HepG2 (cell line): ENCODE measurements around the gene EMC9. TPM values are rescaled to one million over a fixed set of nuclear protein-coding genes. Genes with fewer than 3 reads are reported as not detected.

Experiments used
- ATF4 ChIP-seq, 2 experiments: fragments of 450-650 bp in 1 of 2; sonication (generic) in 1 of 2; formaldehyde crosslinking; IDR thresholded peaks; 2 replicates each; pipeline versions ENCODE4 v1.5.0 to v1.8.0; 2020 to 2022; ENCODE audit warnings: mild to moderate bottlenecking in 1 of 2, missing genetic modification reagents in 1 of 2
- CHD4 ChIP-seq: fragments of 200-600 bp; sonication (generic); IDR thresholded peaks from 2 replicates; pipeline ENCODE4 v1.7.0; 2017; ENCODE audit warnings: mild to moderate bottlenecking, low read length, borderline replicate concordance
- HMGXB3 ChIP-seq: sonication (generic); formaldehyde crosslinking; IDR thresholded peaks from 2 replicates; pipeline ENCODE4 v1.4.0; 2020; ENCODE audit warnings: missing genetic modification reagents, borderline replicate concordance
- ISX ChIP-seq: sonication (generic); formaldehyde crosslinking; conservative IDR thresholded peaks from 2 replicates; pipeline ENCODE4 v1.5.0; 2020; ENCODE audit warnings: missing genetic modification reagents
- PRDM10 ChIP-seq: sonication (generic); formaldehyde crosslinking; IDR thresholded peaks from 2 replicates; pipeline ENCODE4 v1.4.0; 2020; ENCODE audit warnings: low read depth, missing genetic modification reagents
- TCF7 ChIP-seq: sonication (generic); IDR thresholded peaks from 2 replicates; pipeline ENCODE4 v1.6.1; 2016; ENCODE audit warnings: antibody characterized with exemption, low read depth
- ZNF205 ChIP-seq: IDR thresholded peaks from 2 replicates; pipeline ENCODE4 v1.6.1; 2018; ENCODE audit warnings: missing biosample characterization, missing genetic modification reagents
- polyA plus RNA-seq, 8 experiments: library from polyadenylated mRNA; depleted of rRNA in 3 of 8; stranded (reverse) in 7 of 8; unstranded in 1 of 8; fragments of >200 nt; fragmentation: Illumina TruSeq in 4 of 8; extraction: Trizol in 4 of 8; gene quantifications; 2 replicates each; pipeline versions ENCODE4 v1.2.1 to v1.2.3, GENCODE V29; 2011 to 2016; ENCODE audit warnings: low read depth in 4 of 8, missing spikeins in 1 of 8, mixed read lengths in 1 of 8; ENCODE audit not compliant: insufficient read depth in 1 of 8
- total RNA-seq, 5 experiments: library from RNA; depleted of rRNA; stranded (reverse); fragments of >200 nt; fragmentation: Illumina TruSeq; extraction: Trizol; gene quantifications; 2 replicates each; pipeline ENCODE4 v1.2.3, GENCODE V29; 2016; ENCODE audit warnings: low read depth in 1 of 5
- TF ChIP-seq, protein P1 (sequence below), 2 experiments: sonication (generic) in 1 of 2; formaldehyde crosslinking in 1 of 2; IDR thresholded peaks; 2 replicates each; pipeline versions ENCODE4 v1.4.0 to v1.6.1; 2018 to 2020; ENCODE audit warnings: missing genetic modification reagents in 2 of 2, borderline replicate concordance in 1 of 2, low read depth in 1 of 2, mild to moderate bottlenecking in 1 of 2, missing biosample characterization in 1 of 2
- TF ChIP-seq, protein P2 (sequence below): IDR thresholded peaks from 2 replicates; pipeline ENCODE4 v1.6.1; 2018; ENCODE audit warnings: missing genetic modification reagents
- TF ChIP-seq, protein P3 (sequence below): sonication (generic); formaldehyde crosslinking; IDR thresholded peaks from 2 replicates; pipeline ENCODE4 v1.5.1; 2020; ENCODE audit warnings: missing genetic modification reagents, mild to moderate bottlenecking, borderline replicate concordance
- TF ChIP-seq, protein P4 (sequence below): IDR thresholded peaks from 2 replicates; pipeline ENCODE4 v1.6.1; 2016; ENCODE audit warnings: missing compliant biosample characterization, missing genetic modification reagents, borderline replicate concordance

Gene EMC9
- total and polyA plus RNA-seq, 2 of the 13 experiments (the other 11 are each of a cell fraction or from before 2014, with no cell fraction given): 60.5 to 78.7 TPM

- no peak for TF ChIP-seq PRDM10 (CRISPR knock-in tag)
- TF ChIP-seq, protein P1, sequence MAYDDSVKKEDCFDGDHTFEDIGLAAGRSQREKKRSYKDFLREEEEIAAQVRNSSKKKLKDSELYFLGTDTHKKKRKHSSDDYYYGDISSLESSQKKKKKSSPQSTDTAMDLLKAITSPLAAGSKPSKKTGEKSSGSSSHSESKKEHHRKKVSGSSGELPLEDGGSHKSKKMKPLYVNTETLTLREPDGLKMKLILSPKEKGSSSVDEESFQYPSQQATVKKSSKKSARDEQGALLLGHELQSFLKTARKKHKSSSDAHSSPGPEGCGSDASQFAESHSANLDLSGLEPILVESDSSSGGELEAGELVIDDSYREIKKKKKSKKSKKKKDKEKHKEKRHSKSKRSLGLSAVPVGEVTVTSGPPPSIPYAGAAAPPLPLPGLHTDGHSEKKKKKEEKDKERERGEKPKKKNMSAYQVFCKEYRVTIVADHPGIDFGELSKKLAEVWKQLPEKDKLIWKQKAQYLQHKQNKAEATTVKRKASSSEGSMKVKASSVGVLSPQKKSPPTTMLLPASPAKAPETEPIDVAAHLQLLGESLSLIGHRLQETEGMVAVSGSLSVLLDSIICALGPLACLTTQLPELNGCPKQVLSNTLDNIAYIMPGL (CRISPR knock-in tag; IDR thresholded peaks at IDR 0.05; ENCODE audit: borderline replicate concordance in 1 of 2, low read depth in 1 of 2): no peak
- TF ChIP-seq ZNF205: no peak
- TF ChIP-seq ISX (CRISPR knock-in tag): no peak
- TF ChIP-seq HMGXB3 (CRISPR knock-in tag): no peak
- TF ChIP-seq, protein P2, sequence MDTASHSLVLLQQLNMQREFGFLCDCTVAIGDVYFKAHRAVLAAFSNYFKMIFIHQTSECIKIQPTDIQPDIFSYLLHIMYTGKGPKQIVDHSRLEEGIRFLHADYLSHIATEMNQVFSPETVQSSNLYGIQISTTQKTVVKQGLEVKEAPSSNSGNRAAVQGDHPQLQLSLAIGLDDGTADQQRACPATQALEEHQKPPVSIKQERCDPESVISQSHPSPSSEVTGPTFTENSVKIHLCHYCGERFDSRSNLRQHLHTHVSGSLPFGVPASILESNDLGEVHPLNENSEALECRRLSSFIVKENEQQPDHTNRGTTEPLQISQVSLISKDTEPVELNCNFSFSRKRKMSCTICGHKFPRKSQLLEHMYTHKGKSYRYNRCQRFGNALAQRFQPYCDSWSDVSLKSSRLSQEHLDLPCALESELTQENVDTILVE: no peak
- TF ChIP-seq ATF4 (CRISPR knock-in tag; IDR thresholded peaks at IDR 0.05): no peak
- no peak for TF ChIP-seq TCF7
- TF ChIP-seq, protein P3, sequence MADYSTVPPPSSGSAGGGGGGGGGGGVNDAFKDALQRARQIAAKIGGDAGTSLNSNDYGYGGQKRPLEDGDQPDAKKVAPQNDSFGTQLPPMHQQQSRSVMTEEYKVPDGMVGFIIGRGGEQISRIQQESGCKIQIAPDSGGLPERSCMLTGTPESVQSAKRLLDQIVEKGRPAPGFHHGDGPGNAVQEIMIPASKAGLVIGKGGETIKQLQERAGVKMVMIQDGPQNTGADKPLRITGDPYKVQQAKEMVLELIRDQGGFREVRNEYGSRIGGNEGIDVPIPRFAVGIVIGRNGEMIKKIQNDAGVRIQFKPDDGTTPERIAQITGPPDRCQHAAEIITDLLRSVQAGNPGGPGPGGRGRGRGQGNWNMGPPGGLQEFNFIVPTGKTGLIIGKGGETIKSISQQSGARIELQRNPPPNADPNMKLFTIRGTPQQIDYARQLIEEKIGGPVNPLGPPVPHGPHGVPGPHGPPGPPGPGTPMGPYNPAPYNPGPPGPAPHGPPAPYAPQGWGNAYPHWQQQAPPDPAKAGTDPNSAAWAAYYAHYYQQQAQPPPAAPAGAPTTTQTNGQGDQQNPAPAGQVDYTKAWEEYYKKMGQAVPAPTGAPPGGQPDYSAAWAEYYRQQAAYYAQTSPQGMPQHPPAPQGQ: no peak
- TF ChIP-seq, protein P4, sequence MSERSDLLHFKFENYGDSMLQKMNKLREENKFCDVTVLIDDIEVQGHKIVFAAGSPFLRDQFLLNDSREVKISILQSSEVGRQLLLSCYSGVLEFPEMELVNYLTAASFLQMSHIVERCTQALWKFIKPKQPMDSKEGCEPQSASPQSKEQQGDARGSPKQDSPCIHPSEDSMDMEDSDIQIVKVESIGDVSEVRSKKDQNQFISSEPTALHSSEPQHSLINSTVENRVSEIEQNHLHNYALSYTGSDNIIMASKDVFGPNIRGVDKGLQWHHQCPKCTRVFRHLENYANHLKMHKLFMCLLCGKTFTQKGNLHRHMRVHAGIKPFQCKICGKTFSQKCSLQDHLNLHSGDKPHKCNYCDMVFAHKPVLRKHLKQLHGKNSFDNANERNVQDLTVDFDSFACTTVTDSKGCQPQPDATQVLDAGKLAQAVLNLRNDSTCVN (CRISPR knock-in tag): 0 out of 2 replicates have a peak, but pooled peaks have one; percentile 34
- TF ChIP-seq CHD4: no peak
Observed at GRCh38 chr14:24186831-24187538, 45.6 kb upstream of the EMC9 start (continued).
